H9 (cell line): Measurements from ENCODE around the gene NF1. TPM values are rescaled to one million over a fixed set of nuclear protein-coding genes. Genes with fewer than 3 reads are reported as not detected.

Experiments used
- DNase-seq: peaks from one replicate; pipeline ENCODE4 v3.0.0-alpha.2; 2017
- H2AFZ ChIP-seq: one replicate; pipeline ENCODE4 v1.6.1; 2013; ENCODE audit warnings: mild to moderate bottlenecking, low read length, control low read depth, moderate library complexity
- H2AK5ac ChIP-seq: 2 replicates; pipeline ENCODE4 v1.6.1; 2013; ENCODE audit warnings: low read length, control low read depth, mixed read lengths; ENCODE audit not compliant: insufficient read length
- H2BK120ac ChIP-seq: one replicate; pipeline ENCODE4 v1.6.1; 2013; ENCODE audit warnings: low read depth, mild to moderate bottlenecking, low read length, control low read depth, inconsistent platforms; ENCODE audit not compliant: poor library complexity, severe bottlenecking
- H2BK12ac ChIP-seq: 2 replicates; pipeline ENCODE4 v1.6.1; 2013; ENCODE audit warnings: low read length, control low read depth, mixed read lengths, low read depth; ENCODE audit not compliant: insufficient read length
- H2BK15ac ChIP-seq: 2 replicates; pipeline ENCODE4 v1.6.1; 2013; ENCODE audit warnings: low read depth, low read length, control low read depth
- H2BK20ac ChIP-seq: one replicate; pipeline ENCODE4 v1.6.1; 2013; ENCODE audit warnings: low read depth, mild to moderate bottlenecking, low read length, control low read depth, inconsistent platforms; ENCODE audit not compliant: poor library complexity, severe bottlenecking
- H2BK5ac ChIP-seq: 2 replicates; pipeline ENCODE4 v1.6.1; 2013; ENCODE audit warnings: low read length, control low read depth, mixed read lengths; ENCODE audit not compliant: insufficient read length
- H3K14ac ChIP-seq: 2 replicates; pipeline ENCODE4 v1.6.1; 2013; ENCODE audit warnings: low read length, control low read depth; ENCODE audit not compliant: insufficient read depth
- H3K18ac ChIP-seq: 2 replicates; pipeline ENCODE4 v1.6.1; 2013; ENCODE audit warnings: low read depth, mild to moderate bottlenecking, mixed read lengths, low read length, control low read depth; ENCODE audit not compliant: insufficient read length
- H3K23ac ChIP-seq: 2 replicates; pipeline ENCODE4 v1.6.1; 2013; ENCODE audit warnings: low read length, control low read depth, mixed read lengths, low read depth; ENCODE audit not compliant: insufficient read length
- H3K23me2 ChIP-seq: 2 replicates; pipeline ENCODE4 v1.6.1; 2013; ENCODE audit warnings: low read depth, mild to moderate bottlenecking, mixed read lengths, low read length, control low read depth; ENCODE audit not compliant: insufficient read length, poor library complexity, severe bottlenecking
- H3K27ac ChIP-seq: 2 replicates; pipeline ENCODE4 v1.5.1; 2013; ENCODE audit warnings: low read length, control low read depth, mixed read lengths, low read depth; ENCODE audit not compliant: insufficient read length
- H3K27me3 ChIP-seq: 2 replicates; pipeline ENCODE4 v1.6.1; 2013; ENCODE audit warnings: low read length, control low read depth, inconsistent platforms; ENCODE audit not compliant: insufficient read depth
- H3K4ac ChIP-seq: 2 replicates; pipeline ENCODE4 v1.6.1; 2013; ENCODE audit warnings: low read depth, mild to moderate bottlenecking, control low read depth, inconsistent platforms, low read length, moderate library complexity
- H3K4me1 ChIP-seq: 2 replicates; pipeline ENCODE4 v1.6.1; 2013; ENCODE audit warnings: low read length, control low read depth, inconsistent platforms; ENCODE audit not compliant: insufficient read depth
- H3K4me2 ChIP-seq: 2 replicates; pipeline ENCODE4 v1.6.1; 2013; ENCODE audit warnings: low read length, control low read depth, mixed read lengths; ENCODE audit not compliant: insufficient read length, insufficient read depth
- H3K56ac ChIP-seq: 2 replicates; pipeline ENCODE4 v1.6.1; 2013; ENCODE audit warnings: low read depth, mild to moderate bottlenecking, mixed read lengths, low read length, control low read depth; ENCODE audit not compliant: insufficient read length
- H3K79me1 ChIP-seq: 2 replicates; pipeline ENCODE4 v1.6.1; 2013; ENCODE audit warnings: low read depth, mild to moderate bottlenecking, moderate library complexity, low read length, control low read depth, inconsistent platforms; ENCODE audit not compliant: insufficient read depth, poor library complexity, severe bottlenecking
- H3K79me2 ChIP-seq: 2 replicates; pipeline ENCODE4 v1.6.1; 2013; ENCODE audit warnings: low read length, control low read depth, inconsistent platforms; ENCODE audit not compliant: insufficient read depth
- H3K9ac ChIP-seq: 2 replicates; pipeline ENCODE4 v1.6.1; 2013; ENCODE audit warnings: low read length, control low read depth, mixed read lengths; ENCODE audit not compliant: insufficient read length; ENCODE audit errors: extremely low read depth
- H3K9me3 ChIP-seq: one replicate; pipeline ENCODE4 v1.6.1; 2013; ENCODE audit warnings: low read depth, low read length, inconsistent platforms; ENCODE audit not compliant: control insufficient read depth
- H3T11ph ChIP-seq: one replicate; pipeline ENCODE4 v1.6.1; 2013; ENCODE audit warnings: mild to moderate bottlenecking, low read length, control low read depth, inconsistent platforms
- H4K20me1 ChIP-seq: one replicate; pipeline ENCODE4 v1.6.1; 2013; ENCODE audit not compliant: control insufficient read depth, insufficient read length, insufficient read depth
- H4K5ac ChIP-seq: 2 replicates; pipeline ENCODE4 v1.6.1; 2013; ENCODE audit warnings: low read depth, mild to moderate bottlenecking, mixed read lengths, low read length, control low read depth; ENCODE audit not compliant: insufficient read length
- H4K8ac ChIP-seq: replicated peaks from 2 replicates; pipeline ENCODE4 v1.6.1; 2013; ENCODE audit warnings: low read length, control low read depth, mixed read lengths, low read depth; ENCODE audit not compliant: insufficient read length
- H4K91ac ChIP-seq: 2 replicates; pipeline ENCODE4 v1.6.1; 2013; ENCODE audit warnings: low read depth, mild to moderate bottlenecking, moderate library complexity, mixed read lengths, low read length, control low read depth; ENCODE audit not compliant: insufficient read length
- H3K27ac Mint-ChIP-seq, 3 experiments: 2 replicates in 2 of 3; 3 replicates in 1 of 3; pipeline ENCODE4 v1.8.0; 2020 to 2021; ENCODE audit warnings: mixed read lengths in 3 of 3, mild to moderate bottlenecking in 1 of 3, moderate library complexity in 1 of 3
- H3K27me3 Mint-ChIP-seq: 2 replicates; pipeline ENCODE4 v1.8.0; 2021; ENCODE audit warnings: low read depth, mild to moderate bottlenecking, moderate library complexity, mixed read lengths
- H3K36me3 Mint-ChIP-seq, 3 experiments: 2 replicates in 2 of 3; 3 replicates in 1 of 3; pipeline ENCODE4 v1.8.0; 2020 to 2021; ENCODE audit warnings: low read depth in 3 of 3, mixed read lengths in 3 of 3; ENCODE audit not compliant: insufficient read depth in 1 of 3
- H3K4me1 Mint-ChIP-seq, 2 experiments: 2 replicates each; pipeline ENCODE4 v1.8.0; 2020; ENCODE audit warnings: mixed read lengths in 2 of 2
- H3K4me3 Mint-ChIP-seq, 2 experiments: 2 replicates in 1 of 2; 3 replicates in 1 of 2; pipeline ENCODE4 v1.8.0; 2020 to 2021; ENCODE audit warnings: mild to moderate bottlenecking in 2 of 2, mixed read lengths in 2 of 2, moderate library complexity in 1 of 2
- H3K9me3 Mint-ChIP-seq, 2 experiments: 2 replicates in 1 of 2; 3 replicates in 1 of 2; pipeline ENCODE4 v1.8.0; 2020; ENCODE audit warnings: mild to moderate bottlenecking in 2 of 2, mixed read lengths in 2 of 2, moderate library complexity in 1 of 2
- CTCF ChIP-seq: fragments of 200-600 bp; sonication (generic); conservative IDR thresholded peaks from 3 replicates; pipeline ENCODE4 v1.8.0; 2021; ENCODE audit warnings: antibody characterized with exemption, mild to moderate bottlenecking
- WGBS: extraction: QIAGEN DNeasy Blood & Tissue Kit; methylation state at CpG from one replicate; pipeline ENCODE4 v1.1.7; 2013; ENCODE audit warnings: missing lambda C conversion rate, low lambda C conversion rate, mixed read lengths; ENCODE audit not compliant: insufficient read length; ENCODE audit errors: extremely low coverage; 5-methylcytosine and 5-hydroxymethylcytosine counted together
- total RNA-seq: library from RNA; stranded (reverse); gene quantifications from 2 replicates; pipeline ENCODE4 v1.2.1, GENCODE V29; 2021

The NF1 gene
- total RNA-seq, 1 experiment from 2014 or later, result 38.1 TPM

GRCh38 chr17:31174215-31174614 is 79.4 kb downstream of the NF1 start:
- Histone ChIP-seq H3K27ac (no peak overlapping the region), H2BK12ac (no peak overlapping the region), H3K23me2 (no peaks in the 10 kb centered on the region), H3K56ac (no peak overlapping the region), H3T11ph (no peak overlapping the region), H2AK5ac (no peak overlapping the region), H3K18ac (no peak overlapping the region), H3K23ac (no peak overlapping the region), H3K27me3 (no peaks in the 10 kb centered on the region), H2BK5ac (no peak overlapping the region), H3K14ac (no peak overlapping the region), H4K91ac (no peak overlapping the region), H4K20me1 (no peaks in the 10 kb centered on the region), H4K8ac (no peak overlapping the region), H2BK20ac (no peak overlapping the region), H2BK15ac (no peak overlapping the region), H3K4me1 (no peaks in the 10 kb centered on the region), H3K4ac (no peak overlapping the region), H4K5ac (no peak overlapping the region), H3K9me3 (no peaks in the 10 kb centered on the region), H3K79me2 (no peaks in the 10 kb centered on the region), H3K4me2 (no peak overlapping the region), H2AFZ (no peak overlapping the region), H2BK120ac (no peak overlapping the region), H3K9ac (no peak overlapping the region), H3K79me1 (no peaks in the 10 kb centered on the region)
- Mint-ChIP-seq H3K36me3 (peaks cover 5 to 13% (median 12%) of the 10 kb centered on the region in 3 experiments), H3K4me1 (no peaks in the 10 kb centered on the region), H3K4me3 (no peak overlapping the region), H3K27ac (no peak overlapping the region), H3K27me3 (no peaks in the 10 kb centered on the region), H3K9me3 (no peaks in the 10 kb centered on the region; a peak in 1 of 5 replicates)
- TF ChIP-seq CTCF, result no peak
- DNase-seq, result no peak
- WGBS, result no CpG with 5 or more reads among the region's 2 CpGs
